Activated CD4-positive, CD25-positive, alpha-beta regulatory T cell (primary cell): ENCODE results near the gene KLF16.
"Not testable (repeated sequence)": the region's sequence is repeated elsewhere in the genome, so short reads cannot be mapped to it uniquely, and the experiment has no call there.

ENCODE experiments used
- DNase-seq, 4 experiments: peaks; one replicate each; lab custom pipeline; 2025; lab: John Stamatoyannopoulos, UW

The KLF16 gene

DNA sequence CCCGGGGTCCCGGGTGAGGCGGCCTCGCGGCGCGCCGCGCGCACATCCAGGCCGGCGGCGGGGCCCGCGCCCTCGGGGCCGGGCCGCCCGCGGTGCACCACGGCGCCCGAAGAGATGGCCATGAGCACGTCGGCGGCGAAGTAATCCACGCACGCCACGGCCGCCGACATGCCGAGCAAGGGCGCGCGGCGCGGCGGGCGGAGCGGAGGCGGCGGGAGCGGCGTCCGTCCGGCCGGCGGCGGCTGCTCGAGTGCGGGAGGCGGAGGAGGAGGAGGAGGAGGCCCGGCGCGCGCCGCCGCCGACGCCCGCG is at the start of gene KLF16:
TSS of gene KLF16 (minus strand) at position 252 of the 310 bp plus-strand sequence. CDS start at position 170, 82 bp downstream.
- no peak for DNase-seq

DNA sequence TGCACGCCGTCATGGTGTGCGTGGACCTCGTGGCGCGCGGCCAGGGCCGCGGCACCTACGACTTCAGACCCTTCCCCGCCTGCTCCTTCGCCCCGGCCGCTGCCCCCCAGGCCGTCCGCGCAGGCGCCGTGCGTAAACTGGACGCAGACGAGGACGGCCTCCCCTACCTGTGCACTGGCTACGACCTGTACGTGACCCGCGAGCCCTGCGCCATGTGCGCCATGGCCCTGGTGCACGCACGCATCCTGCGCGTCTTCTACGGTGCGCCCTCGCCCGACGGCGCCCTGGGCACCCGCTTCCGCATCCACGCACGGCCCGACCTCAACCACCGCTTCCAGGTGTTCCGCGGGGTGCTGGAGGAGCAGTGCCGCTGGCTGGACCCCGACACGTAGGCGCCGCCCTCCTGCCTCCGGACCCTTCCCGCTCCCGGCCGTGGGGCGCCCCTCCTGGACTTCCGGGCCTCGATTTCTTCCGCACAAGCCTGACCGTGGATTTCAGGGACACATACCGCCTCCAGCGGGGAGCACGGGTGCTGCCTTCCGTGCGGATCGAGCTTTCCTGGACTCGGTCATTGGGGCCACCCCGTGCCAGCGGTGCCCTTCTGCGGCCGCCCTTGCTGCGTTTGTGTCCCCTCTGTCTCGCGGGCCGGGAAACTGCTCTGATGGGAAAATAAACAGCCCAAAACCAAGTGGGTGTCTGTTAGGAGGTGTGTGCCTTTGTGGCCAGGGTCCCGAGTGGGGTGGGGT is 49.6 kb upstream of the KLF16 start:
- DNase-seq = no peak

DNA sequence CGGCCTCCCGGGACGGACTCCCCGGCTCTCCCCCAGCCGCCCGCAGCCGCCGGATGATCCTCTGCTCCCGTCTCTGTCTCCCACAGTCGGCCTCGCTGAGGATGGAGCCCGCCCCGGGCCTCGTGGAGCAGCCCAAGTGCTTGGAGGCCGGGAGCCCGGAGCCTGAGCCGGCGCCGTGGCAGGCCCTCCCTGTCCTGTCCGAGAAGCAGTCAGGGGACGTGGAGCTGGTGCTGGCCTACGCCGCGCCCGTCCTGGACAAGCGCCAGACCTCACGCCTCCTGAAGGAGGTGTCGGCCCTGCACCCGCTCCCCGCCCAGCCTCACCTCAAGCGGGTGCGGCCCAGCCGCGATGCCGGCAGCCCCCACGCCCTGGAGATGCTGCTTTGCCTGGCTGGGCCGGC is 48.6 kb upstream of the KLF16 start:
- DNase-seq = no peak

DNA sequence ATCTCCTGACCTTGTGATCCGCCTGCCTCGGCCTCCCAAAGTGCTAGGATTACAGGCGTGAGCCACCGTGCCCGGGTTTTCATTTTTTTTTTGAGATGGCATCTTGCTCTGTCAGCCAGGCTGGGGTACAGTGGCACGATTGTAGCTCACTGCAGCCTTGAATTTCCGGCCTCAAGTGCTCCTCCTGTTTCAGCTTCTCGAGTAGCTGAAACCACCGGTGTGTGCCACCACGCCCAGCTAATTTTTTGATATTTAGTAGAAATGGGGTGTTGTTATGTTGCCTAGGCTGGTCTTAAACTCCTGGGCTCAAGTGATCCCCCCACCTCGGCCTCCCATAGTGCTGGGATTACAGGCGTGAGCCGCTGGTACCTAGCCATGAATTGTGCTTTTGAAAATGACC is 47.7 kb upstream of the KLF16 start:
- DNase-seq = no peak

DNA sequence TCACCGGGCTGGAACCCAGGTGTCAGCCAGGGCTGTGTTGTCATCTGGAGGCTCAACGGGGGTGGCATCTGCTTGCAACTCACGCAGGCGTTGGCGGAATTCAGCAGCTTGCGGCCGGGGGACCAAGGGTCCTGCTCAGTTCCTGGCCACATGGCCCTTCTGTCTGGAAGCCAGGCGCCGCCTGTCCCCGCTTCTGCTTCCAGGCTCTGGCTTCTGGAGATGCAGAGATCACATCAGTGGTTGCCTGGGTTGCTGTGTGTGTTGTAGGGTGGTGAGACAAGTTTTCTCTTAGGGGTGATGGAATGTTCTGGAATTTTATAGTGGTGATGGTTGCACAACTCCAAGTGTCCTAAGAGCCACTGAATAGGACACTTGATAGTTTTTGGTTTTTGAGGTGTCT is 46.8 kb upstream of the KLF16 start:
- DNase-seq = no peak

DNA sequence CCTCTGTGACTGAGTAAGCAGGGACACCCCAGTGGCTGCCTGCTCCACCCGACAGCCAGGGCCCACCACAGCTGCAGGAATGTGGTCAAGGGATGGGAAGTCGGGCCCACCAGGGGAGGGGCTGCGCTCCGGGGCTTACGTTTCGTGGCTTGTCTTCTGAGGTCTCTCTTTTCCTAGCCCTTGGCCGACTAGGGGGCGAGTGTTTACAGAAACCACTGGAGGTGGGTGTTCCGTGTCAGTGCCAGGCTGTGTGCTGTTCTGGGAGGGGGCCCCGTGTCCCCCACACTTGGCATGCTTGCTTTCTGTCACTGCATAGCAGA is 46.3 kb upstream of the KLF16 start:
- DNase-seq = no peak

DNA sequence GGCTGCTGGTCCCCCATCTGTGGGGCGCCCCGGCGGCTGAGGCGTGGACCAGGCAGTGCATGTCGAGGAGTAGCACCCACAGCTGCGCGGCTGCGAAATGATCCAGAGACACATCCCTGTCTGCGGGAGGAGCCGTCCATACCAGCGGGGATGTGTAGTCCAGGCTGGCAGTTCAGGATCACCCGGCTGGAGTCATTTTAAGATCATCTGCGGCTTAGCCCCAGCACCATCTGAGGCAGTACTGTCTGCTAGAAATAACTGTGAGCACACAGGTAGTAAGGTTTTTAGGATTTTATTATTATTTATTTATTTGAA is 44.9 kb upstream of the KLF16 start:
- no peak for DNase-seq

DNA sequence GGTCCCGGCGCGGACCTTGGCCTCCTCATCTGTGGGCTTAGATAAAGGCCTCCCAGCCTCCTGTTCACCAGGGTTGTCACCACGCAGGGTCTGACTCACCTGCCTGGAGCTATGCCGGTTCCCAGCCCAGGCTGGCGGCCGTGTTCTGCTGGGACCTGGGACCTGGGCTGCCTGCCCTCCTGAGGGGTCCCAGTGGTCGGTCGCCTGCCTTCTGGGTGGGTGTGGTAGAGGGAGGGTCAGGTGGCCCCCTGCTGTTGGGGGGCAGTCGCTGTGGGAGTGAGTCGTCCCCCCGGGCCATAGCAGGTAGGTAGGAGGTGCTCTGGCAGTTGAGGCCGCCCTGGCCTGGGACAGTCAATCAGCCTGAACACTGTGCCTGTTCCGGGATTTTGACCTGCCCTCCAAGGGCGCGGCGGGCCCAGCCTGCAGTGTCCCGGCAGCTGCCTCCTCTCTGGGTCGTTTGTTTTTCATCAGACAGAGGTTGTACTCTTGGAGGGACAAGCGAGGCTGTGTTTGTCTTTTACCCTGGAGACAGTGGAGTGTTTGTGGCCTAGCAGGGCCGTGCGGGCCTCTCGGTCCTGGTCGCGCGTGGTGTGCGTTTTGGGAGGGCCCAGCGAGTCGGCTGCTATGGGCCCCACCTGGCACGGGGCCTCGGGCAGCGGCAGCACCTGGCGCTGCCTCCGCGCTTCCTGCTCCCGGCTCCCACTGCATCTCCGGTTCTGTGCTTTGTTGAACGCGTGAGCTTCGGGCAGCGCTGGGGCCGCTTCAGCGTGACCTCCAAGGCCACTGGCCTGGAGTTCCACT is 44.4 kb upstream of the KLF16 start:
- DNase-seq = no peak

DNA sequence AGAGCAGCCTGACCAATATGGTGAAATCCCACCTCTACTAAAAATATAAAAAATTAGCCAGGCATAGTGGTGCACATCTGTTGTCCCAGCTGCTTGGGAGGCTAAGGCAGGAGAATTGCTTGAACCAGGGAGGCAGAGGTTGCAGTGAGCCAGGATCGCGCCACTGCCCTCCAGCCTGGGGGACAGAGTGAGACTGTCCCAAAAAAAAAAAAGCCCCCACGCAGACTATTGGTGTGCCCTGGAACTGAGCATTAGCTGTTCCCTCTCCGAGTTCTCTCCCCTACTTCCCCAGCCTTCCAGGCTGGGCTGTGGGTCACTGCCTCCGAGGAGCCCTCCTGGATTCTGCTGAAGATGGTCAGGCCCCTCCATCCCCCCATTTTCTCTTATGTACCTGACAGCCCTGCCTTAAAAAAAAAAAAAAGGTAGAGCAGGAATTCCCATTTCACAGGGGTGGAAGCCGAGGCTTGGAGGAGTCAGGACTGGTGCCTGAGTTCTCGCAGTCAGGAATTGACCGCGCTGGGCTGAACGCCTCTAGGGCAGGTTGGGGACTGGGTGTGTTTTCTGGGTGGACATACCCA is 43.7 kb upstream of the KLF16 start:
- DNase-seq = no peak

DNA sequence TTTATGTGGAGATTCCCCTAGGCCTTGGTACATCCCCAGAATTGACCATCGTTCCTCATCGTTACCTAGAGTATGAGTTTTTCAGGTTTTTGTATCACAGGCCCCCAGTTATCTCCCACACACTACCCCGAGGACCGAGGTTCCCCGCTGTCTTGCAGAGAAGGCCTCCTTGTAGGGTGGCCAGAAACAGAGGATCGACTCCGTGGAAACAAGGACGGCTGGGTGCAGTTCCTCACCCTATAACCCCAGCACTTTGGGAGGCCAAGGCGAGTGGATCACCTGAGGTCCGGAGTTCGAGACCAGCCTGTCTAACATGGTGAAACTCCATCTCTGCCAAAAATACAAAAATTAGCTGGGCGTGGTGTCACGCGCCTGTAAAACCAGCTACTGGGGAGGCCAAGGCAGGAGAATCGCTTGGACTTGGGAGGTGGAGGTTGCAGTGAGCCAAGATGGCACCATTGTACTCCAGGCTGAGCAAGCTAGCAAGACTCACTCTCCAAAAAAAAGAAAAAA is 42.5 kb upstream of the KLF16 start:
- no peak for DNase-seq

DNA sequence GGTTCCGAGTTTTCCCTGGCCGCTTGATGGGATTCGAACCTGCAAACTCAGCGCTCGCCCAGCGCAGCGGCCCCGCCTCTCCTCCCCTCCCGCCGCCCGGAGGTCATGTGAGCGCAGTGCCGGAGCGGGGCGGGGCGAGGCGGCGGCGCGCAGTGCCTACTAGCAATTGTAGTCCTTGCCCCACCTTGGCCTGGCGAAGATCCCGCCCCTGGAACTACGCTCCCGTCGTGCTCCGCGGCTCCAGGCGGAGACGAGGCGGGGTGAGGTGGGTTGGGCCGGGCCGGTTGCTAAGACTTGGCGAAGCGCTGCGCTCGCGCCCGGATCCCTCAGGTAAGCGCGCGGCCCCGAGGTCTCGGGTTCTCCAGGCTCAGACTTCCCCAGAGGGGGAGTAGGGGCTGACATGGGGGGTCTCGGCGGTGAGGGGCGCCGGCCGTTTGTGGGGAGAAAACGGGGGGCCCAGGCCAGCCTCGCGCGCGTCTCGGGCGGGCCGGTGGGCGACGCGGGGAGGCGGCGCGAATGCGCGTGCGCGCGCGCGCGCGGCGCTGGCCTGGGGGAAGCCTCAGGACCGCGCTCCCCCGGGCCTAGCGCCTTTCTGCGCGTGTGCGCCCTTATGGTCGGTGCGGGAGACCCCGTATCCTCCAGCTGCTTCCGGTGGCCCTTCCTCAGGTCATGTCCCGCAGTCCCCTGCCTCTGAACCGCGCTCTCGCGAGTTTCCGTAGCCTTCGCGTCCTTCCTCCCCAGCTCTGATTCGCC is 41.9 kb upstream of the KLF16 start, which contains the start of the genes ADAT3 and SCAMP4:
TSS of gene ADAT3 (plus strand) at position 290 of the 753 bp plus-strand sequence. CDS start 6,649 bp downstream, outside the sequence.
TSS of gene SCAMP4 (plus strand) at position 290 of the 753 bp plus-strand sequence. CDS start 9,621 bp downstream, outside the sequence.
- peak; percentile 93 to 99 (median 96) for DNase-seq

DNA sequence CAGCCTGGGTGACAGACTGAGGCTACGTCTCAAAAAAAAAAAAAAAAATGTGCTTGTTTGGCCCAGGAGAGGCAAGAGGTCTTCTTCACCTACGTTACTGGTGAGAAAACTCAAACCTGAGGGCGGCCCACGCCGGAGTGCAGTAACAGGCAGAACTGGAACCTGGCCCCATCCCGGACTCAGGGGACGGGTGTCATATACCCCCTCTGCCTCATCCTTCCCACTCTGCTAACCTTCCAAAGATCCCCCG is 41.4 kb upstream of the KLF16 start:
- no peak for DNase-seq

DNA sequence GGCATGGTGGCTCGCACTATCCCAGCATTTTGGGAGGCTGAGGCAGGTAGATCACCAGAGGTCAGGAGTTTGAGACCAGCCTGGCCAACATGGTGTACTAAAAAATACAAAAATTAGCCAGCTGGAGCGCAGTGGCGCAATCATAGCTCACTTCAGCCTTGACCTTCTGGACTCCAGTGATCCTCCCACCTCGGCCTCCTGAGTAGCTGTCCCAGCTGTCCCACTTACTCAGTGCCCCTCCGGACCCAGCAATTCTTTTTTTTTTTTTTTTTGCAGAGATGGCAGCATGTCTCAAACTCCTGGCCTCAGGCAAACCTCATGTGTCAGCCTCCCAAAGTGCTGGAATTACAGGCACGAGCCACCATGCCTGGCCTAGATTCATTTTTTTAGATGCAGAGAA is 39.5 kb upstream of the KLF16 start:
- no peak for DNase-seq

DNA sequence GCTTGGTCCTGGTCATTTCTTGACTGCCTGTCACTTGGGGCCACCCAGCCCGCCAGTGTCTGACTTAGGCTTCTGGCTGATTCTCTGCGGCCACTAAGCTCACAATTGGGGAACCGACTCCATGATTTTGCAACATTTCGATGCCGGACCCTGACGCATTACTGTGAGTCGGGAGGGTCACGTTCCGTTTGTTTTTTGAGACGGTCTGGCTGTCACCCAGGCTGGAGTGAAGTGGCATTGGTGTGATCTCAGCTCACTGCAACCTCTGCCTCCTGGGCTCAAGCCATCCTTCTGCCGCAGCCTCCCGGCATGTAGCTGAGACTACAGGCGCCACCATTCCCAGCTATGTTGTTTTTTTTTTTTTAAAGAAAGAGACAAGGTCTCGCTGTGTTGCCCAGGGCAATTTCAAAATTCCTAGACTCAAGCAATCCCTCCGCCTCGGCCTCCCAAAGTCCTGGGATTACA is 38.6 kb upstream of the KLF16 start:
- DNase-seq = no peak

DNA sequence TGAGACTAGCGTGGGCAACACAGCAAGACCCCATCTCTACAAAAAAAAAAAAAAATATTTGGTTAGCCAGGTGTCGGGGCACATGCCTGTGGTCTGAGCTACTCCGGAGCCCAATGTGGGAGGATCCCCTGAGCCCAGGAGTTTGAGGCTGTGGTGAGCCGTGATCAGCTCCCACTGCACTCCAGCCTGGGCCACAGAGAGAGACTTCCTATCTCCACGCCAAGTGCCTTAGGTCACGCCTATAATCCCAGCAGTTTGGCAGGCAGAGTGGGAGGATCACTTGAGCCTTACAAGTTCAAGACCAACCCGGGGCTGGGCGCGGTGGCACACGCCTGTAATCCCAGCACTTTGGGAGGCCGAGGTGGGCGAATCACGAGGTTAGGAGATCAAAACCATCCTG is 33.1 kb upstream of the KLF16 start:
- no peak for DNase-seq

DNA sequence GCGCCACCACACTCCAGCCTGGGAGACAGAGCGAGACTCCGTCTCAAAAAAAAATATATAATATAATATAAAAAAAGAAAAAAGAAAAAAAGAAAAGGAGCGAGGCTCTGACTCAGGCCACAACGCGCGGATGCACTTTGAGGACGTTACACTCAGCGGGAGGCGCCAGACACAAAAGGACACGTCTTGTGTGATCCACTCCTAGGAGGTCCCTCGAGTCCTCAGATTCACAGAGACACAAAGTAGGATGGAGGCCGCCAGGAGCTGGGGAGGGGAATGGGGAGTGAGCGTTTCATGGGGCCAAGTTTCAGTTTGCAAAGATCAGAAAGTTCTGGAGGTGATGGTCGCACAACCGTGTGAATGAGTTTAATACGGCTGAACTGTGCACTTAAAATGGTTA is 30.4 kb upstream of the KLF16 start:
- no peak for DNase-seq

DNA sequence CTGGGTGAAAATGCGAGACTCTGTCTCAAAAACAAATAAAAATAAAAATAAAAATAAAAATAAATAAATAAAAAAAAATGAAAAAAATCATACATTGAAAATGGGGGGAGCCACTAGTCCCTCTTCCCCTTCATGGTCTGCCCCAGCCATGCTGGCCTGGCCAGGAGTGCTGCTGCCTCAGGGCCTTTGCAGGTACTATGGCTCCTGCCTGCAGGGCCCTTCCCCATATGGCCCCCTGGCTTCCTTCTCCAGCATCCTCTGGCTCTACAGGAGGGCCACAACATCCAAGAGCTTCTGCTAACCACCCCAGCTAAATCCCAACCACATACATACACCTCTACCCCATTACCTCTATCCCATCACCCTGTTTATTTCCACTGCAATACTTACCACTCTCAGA is 26.5 kb upstream of the KLF16 start:
- DNase-seq = no peak

DNA sequence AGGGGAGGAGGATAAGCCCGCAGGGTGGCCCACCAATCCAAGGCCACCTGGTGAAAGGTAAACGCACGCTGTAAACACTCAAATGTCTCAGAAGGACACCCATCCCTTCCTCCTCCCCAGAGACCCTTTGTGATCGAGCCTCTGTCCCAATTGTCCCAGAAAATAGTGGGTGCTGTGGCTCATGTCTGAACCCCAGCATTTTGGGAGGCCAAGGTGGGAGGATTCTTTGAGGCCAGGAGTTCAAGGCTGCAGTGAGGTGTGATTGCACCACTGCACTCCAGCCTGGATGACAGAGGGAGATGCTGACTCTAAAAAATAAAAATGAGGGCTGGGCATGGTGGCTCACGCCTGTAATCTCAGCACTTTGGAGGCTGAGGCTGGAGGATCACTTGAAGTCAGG is 25.0 kb upstream of the KLF16 start:
- no peak for DNase-seq

DNA sequence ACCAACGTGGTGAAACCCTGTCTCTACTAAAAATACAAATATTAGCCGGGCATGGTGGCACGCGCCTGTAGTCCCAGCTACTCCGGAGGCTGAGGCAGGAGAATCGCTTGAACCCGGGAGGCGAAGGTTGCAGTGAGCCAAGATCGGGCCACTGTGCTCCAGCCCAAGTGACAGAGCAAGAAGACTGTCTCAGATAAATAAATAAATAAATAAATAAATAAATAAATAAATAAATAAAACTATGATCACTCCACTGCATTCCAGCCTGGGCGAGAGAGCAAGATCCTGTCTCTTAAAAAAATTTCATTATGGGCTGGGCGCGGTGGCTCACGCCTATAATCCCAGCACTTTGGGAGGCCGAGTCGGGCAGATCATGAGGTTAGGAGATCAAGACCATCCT is 23.0 kb upstream of the KLF16 start:
- not testable (repeated sequence) for DNase-seq

DNA sequence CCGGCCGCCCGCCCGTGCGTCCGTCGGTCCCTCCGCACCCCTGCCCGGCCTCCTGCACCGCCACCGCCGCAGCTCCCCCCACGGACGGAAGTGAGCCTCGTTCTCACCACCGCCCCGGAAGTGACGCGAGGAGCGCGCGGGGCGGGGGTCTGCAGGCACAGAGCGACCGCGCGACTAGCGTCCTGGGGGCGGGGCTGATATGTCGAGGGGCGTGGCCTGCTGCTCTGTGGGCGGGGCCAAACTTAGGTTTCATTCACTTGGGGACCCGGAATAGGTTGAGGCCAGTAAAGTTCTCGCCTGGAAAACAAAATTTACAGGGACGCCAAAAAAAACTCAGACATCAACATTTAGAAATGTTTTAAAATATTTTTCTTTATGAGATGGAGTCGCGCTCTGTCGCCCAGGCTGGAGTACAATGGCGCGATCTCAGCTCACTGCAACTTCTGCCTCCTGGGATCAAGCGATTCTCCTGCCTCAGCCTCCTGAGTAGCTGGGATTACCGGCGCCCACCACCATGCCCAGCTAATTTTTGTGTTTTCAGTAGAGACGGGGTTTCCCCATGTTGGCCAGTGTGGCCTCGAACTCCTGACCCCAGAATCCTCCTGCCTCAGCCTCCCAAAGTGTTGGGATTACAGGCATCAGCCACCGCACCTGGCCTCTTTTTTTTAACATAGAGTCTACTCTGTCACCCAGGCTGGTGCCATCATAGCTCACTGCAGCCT is 22.2 kb upstream of the KLF16 start, which contains the start of gene ABHD17A:
TSS of gene ABHD17A (minus strand) at position 99 of the 722 bp plus-strand sequence. CDS start 3,930 bp downstream, outside the sequence.
- peak; percentile 92 to 96 (median 93) for DNase-seq

DNA sequence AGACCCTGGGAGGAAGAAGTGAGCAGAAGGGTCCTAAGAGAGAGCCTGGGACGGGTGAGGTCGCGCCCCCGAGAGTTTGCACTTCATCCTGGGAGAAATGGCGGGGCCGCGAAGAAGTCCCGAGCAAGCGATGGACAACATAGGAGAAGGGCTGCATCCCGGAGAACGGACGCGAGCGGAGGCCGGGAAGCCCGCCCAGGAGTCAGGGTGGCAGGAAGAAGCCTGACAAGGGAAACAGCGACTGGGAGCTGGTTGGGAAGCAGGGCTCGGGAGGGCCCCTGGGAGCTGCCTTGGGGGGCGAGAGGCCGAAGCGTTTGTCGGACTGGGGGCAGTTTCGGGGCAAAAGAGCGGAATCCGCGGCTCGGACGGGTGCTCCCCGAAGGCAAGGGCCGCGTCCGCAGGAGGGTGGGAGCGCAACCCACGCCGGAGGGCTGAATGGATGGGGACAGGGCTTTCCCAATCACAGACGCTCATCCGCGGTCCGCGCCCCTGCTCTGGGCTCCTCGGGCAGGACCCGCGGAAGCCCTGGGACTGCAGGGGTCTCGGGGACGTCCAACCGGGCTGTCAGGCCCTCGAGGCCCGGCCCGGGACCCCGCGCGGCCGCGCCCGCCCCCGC is 21.4 kb upstream of the KLF16 start:
- DNase-seq = no peak
